ENCODE measurements around the gene CDK6.

- TF ChIP-seq POLR2A (IDR thresholded peaks at IDR 0.05) (no peak), CTCF (IDR thresholded peaks at IDR 0.05 in 8 of 11, conservative IDR thresholded peaks at IDR 0.05 in 3 of 11) (no peak), POLR2AphosphoS5 (IDR thresholded peaks at IDR 0.05) (no peak)
Measured at GRCh38 chr7:92627956-92628355, 208.4 kb downstream of the CDK6 start.

Data from spleen (tissue), 7 donors.